PC-9 (cell line): ENCODE results near the gene ITSN2. TPM values are rescaled to one million over a fixed set of nuclear protein-coding genes. Genes with fewer than 3 reads are reported as not detected.

Source experiments
- BruUV-seq: library from RNA; stranded (reverse); fragments of 400-500 nt; replicated peaks from 2 replicates; lab custom pipeline; 2021; lab: Mats Ljungman, UMichigan
- CTCF ChIA-PET: fragments of 300-600 bp; sonication (Branson Sonifier 250); formaldehyde crosslinking; loops from one replicate; lab custom pipeline; 2022; ENCODE audit warnings: antibody characterized with exemption; lab: Charles Lee
- POLR2A ChIA-PET: fragments of 300-600 bp; sonication (Branson Sonifier 250); formaldehyde crosslinking; loops from one replicate; lab custom pipeline; 2022; ENCODE audit warnings: antibody characterized with exemption; ENCODE audit not compliant: unreplicated experiment; lab: Charles Lee
- DNase-seq, 2 experiments: peaks; one replicate each; pipeline versions ENCODE4 v3.0.0 to v3.0.0-alpha.2; 2015 to 2022; ENCODE audit warnings: mixed read lengths in 1 of 2
- H2AFZ ChIP-seq: fragments of 200-600 bp; sonication (generic); 2 replicates; pipeline ENCODE4 v1.8.1; 2017; ENCODE audit warnings: antibody characterized with exemption
- H3F3A ChIP-seq: fragments of 200-600 bp; sonication (generic); 2 replicates; pipeline ENCODE4 v1.8.1; 2017; ENCODE audit warnings: antibody characterized with exemption, mild to moderate bottlenecking, low read depth; ENCODE audit not compliant: insufficient read depth
- H3K27ac ChIP-seq: fragments of 200-600 bp; sonication (generic); 2 replicates; pipeline ENCODE4 v1.6.1; 2016; ENCODE audit warnings: mixed run types
- H3K27me3 ChIP-seq: fragments of 200-600 bp; sonication (generic); 2 replicates; pipeline ENCODE4 v1.6.1; 2016; ENCODE audit warnings: low read depth, mixed run types; ENCODE audit not compliant: insufficient read depth
- H3K36me3 ChIP-seq: fragments of 200-600 bp; sonication (generic); 2 replicates; pipeline ENCODE4 v1.6.1; 2016; ENCODE audit warnings: low read depth, mixed run types
- H3K4me1 ChIP-seq: fragments of 200-600 bp; sonication (generic); replicated peaks from 2 replicates; pipeline ENCODE4 v1.6.1; 2016; ENCODE audit warnings: mixed run types; ENCODE audit not compliant: insufficient read depth
- H3K4me2 ChIP-seq: fragments of 200-600 bp; sonication (generic); 2 replicates; pipeline ENCODE4 v1.6.1; 2017; ENCODE audit warnings: mixed run types
- H3K4me3 ChIP-seq: fragments of 200-600 bp; sonication (generic); 2 replicates; pipeline ENCODE4 v1.6.1; 2016; ENCODE audit warnings: mixed run types
- H3K79me2 ChIP-seq: fragments of 200-600 bp; sonication (generic); 2 replicates; pipeline ENCODE4 v1.6.1; 2017; ENCODE audit warnings: low read depth, mixed run types
- H3K9me2 ChIP-seq: fragments of 200-600 bp; sonication (generic); 2 replicates; pipeline ENCODE4 v1.8.1; 2017; ENCODE audit warnings: mild to moderate bottlenecking; ENCODE audit not compliant: insufficient read depth
- H3K9me3 ChIP-seq: fragments of 200-600 bp; sonication (generic); 2 replicates; pipeline ENCODE4 v1.8.1; 2016; ENCODE audit warnings: low read depth; ENCODE audit not compliant: insufficient read depth
- H4K20me1 ChIP-seq: fragments of 200-600 bp; sonication (generic); 2 replicates; pipeline ENCODE4 v1.8.1; 2017; ENCODE audit not compliant: insufficient read depth
- EZH2 ChIP-seq: fragments of 200-600 bp; sonication (generic); IDR thresholded peaks from 2 replicates; pipeline ENCODE4 v1.8.0; 2017; ENCODE audit warnings: antibody characterized with exemption, low read depth
- intact Hi-C: fragments of 100-400 bp; cut with micrococcal nuclease; formaldehyde crosslinking; loops from one replicate; pipeline ENCODE4 v1.10.0; 2022; ENCODE audit not compliant: unreplicated experiment
- total RNA-seq: library from RNA; stranded (reverse); gene quantifications from 2 replicates; pipeline ENCODE4 v1.2.3, GENCODE V29; 2021
- TF ChIP-seq, protein P1 (sequence below): fragments of 200-600 bp; sonication (generic); conservative IDR thresholded peaks from 2 replicates; pipeline ENCODE4 v1.6.1; 2017; ENCODE audit warnings: mixed run types, antibody characterized with exemption, mild to moderate bottlenecking, moderate library complexity

The ITSN2 gene
- total RNA-seq, 1 experiment from 2014 or later = 28.4 TPM

GRCh38 chr2:24258718-24259117 lies 101.6 kb downstream of the ITSN2 start:
- TF ChIP-seq, protein P1, sequence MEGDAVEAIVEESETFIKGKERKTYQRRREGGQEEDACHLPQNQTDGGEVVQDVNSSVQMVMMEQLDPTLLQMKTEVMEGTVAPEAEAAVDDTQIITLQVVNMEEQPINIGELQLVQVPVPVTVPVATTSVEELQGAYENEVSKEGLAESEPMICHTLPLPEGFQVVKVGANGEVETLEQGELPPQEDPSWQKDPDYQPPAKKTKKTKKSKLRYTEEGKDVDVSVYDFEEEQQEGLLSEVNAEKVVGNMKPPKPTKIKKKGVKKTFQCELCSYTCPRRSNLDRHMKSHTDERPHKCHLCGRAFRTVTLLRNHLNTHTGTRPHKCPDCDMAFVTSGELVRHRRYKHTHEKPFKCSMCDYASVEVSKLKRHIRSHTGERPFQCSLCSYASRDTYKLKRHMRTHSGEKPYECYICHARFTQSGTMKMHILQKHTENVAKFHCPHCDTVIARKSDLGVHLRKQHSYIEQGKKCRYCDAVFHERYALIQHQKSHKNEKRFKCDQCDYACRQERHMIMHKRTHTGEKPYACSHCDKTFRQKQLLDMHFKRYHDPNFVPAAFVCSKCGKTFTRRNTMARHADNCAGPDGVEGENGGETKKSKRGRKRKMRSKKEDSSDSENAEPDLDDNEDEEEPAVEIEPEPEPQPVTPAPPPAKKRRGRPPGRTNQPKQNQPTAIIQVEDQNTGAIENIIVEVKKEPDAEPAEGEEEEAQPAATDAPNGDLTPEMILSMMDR = no peak
- no peak for TF ChIP-seq EZH2
- BruUV-seq = no TSS peak

GRCh38 chr2:24253303-24253919 lies 106.9 kb downstream of the ITSN2 start:
- no peaks in the 10 kb centered on the region for H3K79me2 ChIP-seq
- no peaks in the 10 kb centered on the region for H3K4me1 ChIP-seq
- TF ChIP-seq, protein P1 = no peak
- TF ChIP-seq EZH2 = no peak
- ChIA-PET POLR2A (no interaction called here), CTCF (no interaction called here)
- H3K9me2 ChIP-seq = no peaks in the 10 kb centered on the region
- no peak overlapping the region for H3K27ac ChIP-seq
- H2AFZ ChIP-seq = no peak overlapping the region
- H3K36me3 ChIP-seq = peaks cover 4% of the 10 kb centered on the region; the same call in 1 of the 2 replicates
- DNase-seq = no peak
- intact Hi-C loops = no loop called here
- no peak overlapping the region for H3K4me2 ChIP-seq
- no peak overlapping the region for H3K4me3 ChIP-seq
- H3K27me3 ChIP-seq = no peaks in the 10 kb centered on the region
- no TSS peak for BruUV-seq
- no peaks in the 10 kb centered on the region for H4K20me1 ChIP-seq
- no peaks in the 10 kb centered on the region for H3K9me3 ChIP-seq
- no peaks in the 10 kb centered on the region for H3F3A ChIP-seq

More at GRCh38 chr2:24258718-24259117, 101.6 kb downstream of the ITSN2 start:
- Histone ChIP-seq H3K27ac (no peak overlapping the region), H3K79me2 (no peaks in the 10 kb centered on the region), H3K36me3 (0 out of 2 replicates have a peak, but pooled peaks cover 9% of the 10 kb centered on the region), H3F3A (no peaks in the 10 kb centered on the region; the same call in 1 of the 2 replicates), H3K9me3 (no peaks in the 10 kb centered on the region), H4K20me1 (no peaks in the 10 kb centered on the region), H3K4me3 (no peak overlapping the region), H3K4me1 (no peaks in the 10 kb centered on the region), H2AFZ (no peak overlapping the region), H3K4me2 (no peak overlapping the region), H3K27me3 (no peaks in the 10 kb centered on the region), H3K9me2 (no peaks in the 10 kb centered on the region)
- POLR2A ChIA-PET = no interaction called here
- intact Hi-C loops = no loop called here
- no peak for DNase-seq
- CTCF ChIA-PET = no interaction called here

GRCh38 chr2:24247592-24247991 lies 112.7 kb downstream of the ITSN2 start:
- Histone ChIP-seq H2AFZ (no peak overlapping the region), H3K27me3 (no peaks in the 10 kb centered on the region), H3K4me2 (no peak overlapping the region), H3K79me2 (no peaks in the 10 kb centered on the region), H3K27ac (no peak overlapping the region), H4K20me1 (no peaks in the 10 kb centered on the region), H3K9me3 (no peaks in the 10 kb centered on the region), H3F3A (peaks cover 3% of the 10 kb centered on the region; the same call in 1 of the 2 replicates), H3K4me3 (no peak overlapping the region), H3K36me3 (peaks cover 9% of the 10 kb centered on the region; the same call in 1 of the 2 replicates), H3K4me1 (no peaks in the 10 kb centered on the region), H3K9me2 (no peaks in the 10 kb centered on the region)
- DNase-seq = no peak
- intact Hi-C loops = no loop called here
- no peak for TF ChIP-seq EZH2
- TF ChIP-seq, protein P1 = no peak
- no TSS peak for BruUV-seq
- ChIA-PET CTCF (interaction anchor here (0.6 kb wide), 1 partner anchor 143 kb away, joined by 3 read pairs; no protein-coding TSS in a partner anchor), POLR2A (interaction anchor here (0.5 kb wide), 1 partner anchor 158 kb away, joined by 3 read pairs; no protein-coding TSS in a partner anchor)
